Stimulated activated CD4-positive, alpha-beta T cell treated with anti-CD3 and anti-CD28 coated beads, Interleukin-4, amount 100 ng/mL, for 48 hours (primary cell): ENCODE measurements around the gene FADS1.

ENCODE experiments used
- DNase-seq, 2 donors: peaks; one replicate each; pipeline ENCODE4 v3.0.0-alpha.2; 2020; ENCODE audit warnings: low read depth in 2 of 2

FADS1 gene

GRCh38 chr11:61797263-61797944 lies 19.4 kb downstream of the FADS1 start:
- DNase-seq: peak in 1 of 2 donors; percentile 49

GRCh38 chr11:61795876-61796526 lies 20.8 kb downstream of the FADS1 start:
- DNase-seq: no peak

GRCh38 chr11:61795459-61795858 lies 21.3 kb downstream of the FADS1 start:
- DNase-seq: no peak

- DNase-seq: no peak
Observed at GRCh38 chr11:61794579-61794978, 22.2 kb downstream of the FADS1 start.

- no peak for DNase-seq
Observed at GRCh38 chr11:61793829-61794204, 23.0 kb downstream of the FADS1 start.

GRCh38 chr11:61793083-61793828 lies 23.5 kb downstream of the FADS1 start:
- no peak for DNase-seq

GRCh38 chr11:61792310-61793082 lies 24.3 kb downstream of the FADS1 start, which contains the start of the genes FEN1 and TMEM258:
TSS of gene FEN1 (plus strand) at chr11:61792911. CDS start at chr11:61795362, 2,451 bp downstream.
TSS of gene TMEM258 (minus strand) at chr11:61792599. CDS start at chr11:61792558, 41 bp downstream.
- DNase-seq: peak; percentile 82 to 84

GRCh38 chr11:61791737-61792309 lies 25.0 kb downstream of the FADS1 start:
- DNase-seq: peak in 1 of 2 donors; percentile 30

- no peak for DNase-seq
Observed at GRCh38 chr11:61787928-61788491, 28.8 kb downstream of the FADS1 start.

- DNase-seq: no peak
Observed at GRCh38 chr11:61785837-61786402, 30.9 kb downstream of the FADS1 start.

- no peak for DNase-seq
Observed at GRCh38 chr11:61784506-61784805, 32.3 kb downstream of the FADS1 start.

- no peak for DNase-seq
Observed at GRCh38 chr11:61783717-61784505, 32.9 kb downstream of the FADS1 start.

GRCh38 chr11:61782841-61783240 lies 34.0 kb downstream of the FADS1 start:
- DNase-seq: no peak

GRCh38 chr11:61782299-61782698 lies 34.5 kb downstream of the FADS1 start:
- DNase-seq: no peak

- DNase-seq: no peak
Observed at GRCh38 chr11:61781585-61781984, 35.2 kb downstream of the FADS1 start.

- no peak for DNase-seq
Observed at GRCh38 chr11:61780581-61781162, 36.1 kb downstream of the FADS1 start.

- DNase-seq: no peak
Observed at GRCh38 chr11:61779666-61780525, 36.9 kb downstream of the FADS1 start.

GRCh38 chr11:61778920-61779650 lies 37.7 kb downstream of the FADS1 start:
- DNase-seq: no peak
